Activated T-cell treated with anti-CD3 and anti-CD28 coated beads for 24 hours (primary cell): ENCODE measurements around the gene PLA2G2F.
"Not testable (repeated sequence)": the region's sequence is repeated elsewhere in the genome, so short reads cannot be mapped to it uniquely, and the experiment has no call there.

ENCODE experiments used
- DNase-seq: peaks from one replicate; pipeline ENCODE4 v3.0.0-alpha.2; 2020; ENCODE audit warnings: low read depth

The PLA2G2F gene

DNA sequence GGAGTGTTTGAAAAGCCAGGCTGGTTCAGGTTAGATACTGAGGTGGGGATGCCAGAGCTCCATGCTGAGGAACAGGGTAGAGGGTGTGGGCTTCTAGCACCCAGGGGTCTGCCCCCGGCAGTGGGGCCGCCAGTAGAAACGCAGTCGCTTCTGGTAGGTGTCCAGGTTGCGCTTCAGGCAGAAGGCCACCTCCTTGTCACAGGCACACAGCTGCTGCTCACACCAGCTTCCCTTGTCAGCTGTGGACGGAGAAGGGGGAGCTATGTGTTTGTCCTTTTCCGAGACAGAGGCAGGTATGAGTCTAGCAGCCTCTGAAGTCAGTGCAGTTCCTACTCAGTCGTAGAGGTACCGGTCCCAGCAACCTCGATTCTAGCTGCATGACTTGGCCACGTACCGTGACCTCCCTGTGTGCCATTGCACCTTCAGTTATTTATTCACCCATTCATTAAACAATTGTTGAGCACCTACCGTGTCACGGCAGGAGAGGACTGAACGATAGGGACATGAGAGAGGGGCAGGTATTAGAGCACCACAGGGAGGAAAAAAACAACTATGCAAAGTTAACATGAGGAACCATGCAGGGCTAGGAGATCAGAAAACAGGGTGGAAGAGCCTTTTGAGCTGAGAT, 25.0 kb upstream of the PLA2G2F start:
- no peak for DNase-seq

DNA sequence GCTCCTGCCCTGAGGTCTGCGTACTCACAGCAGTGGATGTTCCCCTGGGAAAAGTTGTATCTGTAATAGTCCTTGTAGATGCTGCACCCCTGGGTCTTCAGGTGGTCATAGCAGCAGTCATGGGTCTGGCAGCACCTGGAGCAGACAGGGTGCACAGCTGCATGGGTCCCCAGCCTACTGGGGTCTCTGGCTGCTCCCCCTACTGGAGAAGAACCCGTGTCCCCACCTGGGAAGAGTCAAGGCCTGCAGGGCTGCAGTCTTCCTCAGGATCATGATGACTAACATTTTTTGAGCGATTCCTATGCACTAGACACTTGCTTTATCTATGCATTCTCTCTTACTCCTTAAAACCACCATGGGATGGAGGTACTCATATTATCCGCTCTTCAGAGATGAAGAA, 23.6 kb upstream of the PLA2G2F start:
- DNase-seq, result no peak

- no peak for DNase-seq
These were observed 23.2 kb upstream of the PLA2G2F start for GRCh38 chr1:20115916-20116315.

- no peak for DNase-seq
These were observed 21.9 kb upstream of the PLA2G2F start for GRCh38 chr1:20117236-20117635.

DNA sequence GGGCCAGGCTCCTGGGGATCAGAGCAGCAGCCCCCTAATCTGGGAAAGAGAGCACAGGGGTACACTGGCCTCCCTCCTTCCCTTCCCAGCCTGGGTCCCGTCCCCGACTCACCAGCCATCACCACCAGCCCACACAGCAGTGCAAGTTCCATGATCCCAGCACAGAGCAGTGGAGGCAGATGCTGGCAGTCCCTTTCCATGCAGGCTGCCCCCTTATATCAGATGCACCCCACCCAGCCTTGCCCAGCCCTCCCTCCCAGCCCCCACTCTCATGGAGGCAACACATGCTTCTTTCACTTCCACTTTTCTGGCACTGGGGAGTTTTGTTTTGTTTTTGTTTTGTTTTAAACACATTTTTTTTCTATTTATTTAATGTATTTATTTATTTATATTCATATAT, 19.8 kb upstream of the PLA2G2F start, which contains the start of gene PLA2G2D:
TSS of gene PLA2G2D (minus strand) at position 190 of the 400 bp plus-strand sequence. CDS start at position 152, 38 bp downstream.
- DNase-seq, result no peak

- DNase-seq, result no peak
These were observed 18.3 kb upstream of the PLA2G2F start for GRCh38 chr1:20120796-20121195.

GRCh38 chr1:20123722-20124455, 15.2 kb upstream of the PLA2G2F start:
- DNase-seq, result no peak

- no peak for DNase-seq
These were observed 14.6 kb upstream of the PLA2G2F start for GRCh38 chr1:20124456-20125057.

DNA sequence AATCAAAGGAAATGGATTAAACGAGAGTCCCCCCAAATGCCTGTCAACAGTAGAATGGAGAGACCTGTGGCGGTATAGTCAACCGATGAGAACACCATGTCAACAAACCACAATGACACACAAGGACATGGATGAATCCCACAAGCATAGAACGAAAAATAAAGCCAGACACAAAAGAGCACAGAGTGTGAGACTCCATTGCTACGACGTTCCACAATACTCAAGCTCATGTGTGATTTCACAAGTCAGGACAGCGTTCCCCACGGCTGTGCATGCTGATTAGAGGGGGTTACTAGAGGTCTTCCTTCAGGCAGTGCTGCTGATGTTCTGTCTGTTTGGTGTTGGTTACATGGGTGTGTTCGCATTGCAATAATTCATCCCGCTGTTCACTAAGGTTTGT, 14.0 kb upstream of the PLA2G2F start:
- DNase-seq, result no peak

DNA sequence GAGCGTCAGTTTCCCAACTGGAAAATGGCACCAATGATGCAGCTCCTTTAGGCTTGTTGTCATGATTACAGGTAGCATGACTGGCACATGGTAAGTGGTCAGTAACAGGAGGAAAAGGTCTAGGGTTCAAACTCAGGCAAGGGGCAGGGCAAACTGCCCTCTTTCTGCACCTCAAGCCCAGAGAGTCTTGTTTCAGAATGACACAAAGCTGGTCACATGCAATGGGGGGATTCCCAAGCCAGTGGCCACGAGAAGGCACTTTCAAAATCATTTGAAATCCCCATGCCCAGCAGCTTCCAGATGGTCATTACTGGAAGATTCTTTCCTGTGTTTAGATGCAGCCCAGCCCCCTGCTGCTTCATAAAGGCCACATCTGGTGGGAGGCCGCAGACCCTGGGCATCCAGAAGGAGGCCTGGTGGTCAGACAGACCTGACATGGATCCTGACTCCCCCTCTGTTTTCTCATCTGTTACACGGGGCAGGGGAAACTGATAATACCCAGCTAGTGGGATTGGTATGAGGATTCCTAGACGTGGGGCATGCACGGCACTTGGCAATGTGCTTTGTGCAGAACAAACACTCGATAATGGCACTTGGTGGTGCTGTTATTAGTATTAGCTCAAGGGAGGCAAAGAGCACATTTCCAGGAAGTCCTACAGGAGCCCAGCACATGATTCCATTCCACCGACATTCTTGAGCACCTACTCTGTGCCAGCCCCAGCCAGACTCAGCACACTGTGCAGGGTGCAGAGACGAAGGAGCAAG, 12.9 kb upstream of the PLA2G2F start:
- DNase-seq, result no peak

GRCh38 chr1:20126806-20127440, 12.2 kb upstream of the PLA2G2F start:
- no peak for DNase-seq

- DNase-seq, result not testable (repeated sequence)
These were observed 8.6 kb upstream of the PLA2G2F start for GRCh38 chr1:20130518-20130917.

DNA sequence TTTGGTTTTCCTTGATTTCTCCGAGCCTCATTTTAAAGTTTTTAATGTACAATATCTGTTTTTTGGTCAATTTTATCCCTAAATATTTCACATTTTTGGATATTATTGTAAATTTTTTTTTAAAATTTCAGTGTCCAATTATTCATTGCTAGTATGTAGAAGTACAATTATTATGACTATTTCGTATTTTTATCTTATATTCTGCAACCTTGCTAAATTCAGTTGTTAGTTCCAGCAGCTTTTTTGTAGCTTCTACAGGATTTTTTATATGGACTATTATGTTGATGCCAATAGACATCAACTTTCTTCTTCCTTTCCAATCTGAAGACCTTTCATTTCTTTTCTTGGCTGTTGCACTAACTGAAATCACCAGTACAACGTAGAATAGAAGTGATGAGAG, 4.1 kb upstream of the PLA2G2F start:
- DNase-seq, result no peak

GRCh38 chr1:20136249-20136648, 2.9 kb upstream of the PLA2G2F start:
- no peak for DNase-seq

DNA sequence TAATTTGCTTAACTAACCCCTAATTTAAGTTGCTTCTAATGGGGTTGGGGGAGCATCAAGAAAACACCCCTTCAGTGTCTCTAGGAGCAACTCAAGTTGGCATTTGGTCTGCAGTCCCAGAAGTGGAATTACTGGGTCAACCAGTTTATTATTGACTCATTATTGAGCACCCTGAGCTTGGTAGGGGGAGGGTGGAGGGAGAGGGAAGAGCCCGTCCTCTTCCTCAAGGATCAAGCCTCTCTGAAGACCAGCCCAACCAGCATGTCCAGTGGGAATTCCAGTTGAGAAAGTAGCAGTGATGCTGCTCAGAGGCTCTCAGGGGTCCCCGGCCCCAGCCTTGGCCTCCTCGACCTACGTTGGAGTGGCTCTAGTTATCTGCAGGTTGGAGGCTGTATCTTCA, 2.1 kb upstream of the PLA2G2F start:
- no peak for DNase-seq

GRCh38 chr1:20137604-20138003, 1.5 kb upstream of the PLA2G2F start:
- DNase-seq, result no peak

DNA sequence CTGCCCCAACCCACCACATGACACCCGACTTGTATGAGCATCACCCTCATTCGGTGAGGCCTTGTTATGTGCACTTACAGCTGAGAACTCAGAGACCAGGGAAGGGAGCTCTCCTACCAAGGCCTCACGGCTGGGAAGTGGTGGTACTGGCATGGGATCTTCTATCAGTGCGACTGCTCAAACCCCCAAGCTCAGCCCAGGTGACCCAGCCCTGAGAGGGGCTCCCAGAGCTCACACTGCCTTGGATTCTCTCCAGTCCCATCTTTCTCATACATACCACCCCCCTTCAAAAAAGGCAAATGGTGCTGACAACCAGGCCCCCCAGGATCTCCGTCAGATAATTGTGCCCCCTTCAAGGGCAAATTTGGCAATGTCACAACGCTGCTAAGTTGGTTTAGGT, 777 bp upstream of the PLA2G2F start:
- no peak for DNase-seq

DNA sequence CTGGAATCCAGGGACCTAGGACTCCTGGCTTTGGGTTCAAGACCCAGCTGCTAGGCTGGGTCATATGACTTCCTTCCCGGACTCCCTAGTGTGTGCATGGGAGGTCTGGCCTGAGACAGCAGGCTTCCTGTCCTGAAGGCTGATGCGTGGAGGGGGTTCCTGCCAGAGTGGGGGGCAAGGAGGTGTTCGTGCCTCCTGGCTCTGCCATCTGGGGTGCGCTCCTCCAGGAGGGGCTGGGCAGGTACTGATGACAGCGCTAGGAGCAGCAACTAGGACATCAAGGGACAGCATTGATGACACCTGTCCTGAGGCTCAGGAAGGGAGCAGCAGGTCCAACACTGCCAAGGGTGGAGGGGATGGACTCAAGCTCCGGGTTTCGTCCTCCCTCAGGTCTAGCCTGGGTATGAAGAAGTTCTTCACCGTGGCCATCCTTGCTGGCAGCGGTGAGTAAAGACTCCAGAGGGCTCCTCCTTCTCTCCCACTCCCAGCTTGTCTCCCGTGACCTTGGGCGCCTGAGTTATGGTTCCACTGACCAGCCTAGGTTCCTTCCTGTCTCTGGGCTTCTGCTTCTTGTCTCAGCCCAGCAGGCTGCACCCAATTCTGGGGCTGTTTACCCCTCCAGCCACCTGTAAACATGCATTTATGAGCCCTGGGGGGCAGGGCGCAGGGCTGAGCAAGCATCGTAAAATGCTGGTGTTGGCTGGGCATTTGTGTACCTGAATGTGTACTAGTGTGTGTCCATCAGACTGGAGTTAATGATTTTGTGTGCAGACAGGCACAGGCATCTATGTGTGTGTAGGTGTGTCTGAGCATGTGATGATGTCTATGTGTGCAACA, 871 bp downstream of the PLA2G2F start:
- no peak for DNase-seq

DNA sequence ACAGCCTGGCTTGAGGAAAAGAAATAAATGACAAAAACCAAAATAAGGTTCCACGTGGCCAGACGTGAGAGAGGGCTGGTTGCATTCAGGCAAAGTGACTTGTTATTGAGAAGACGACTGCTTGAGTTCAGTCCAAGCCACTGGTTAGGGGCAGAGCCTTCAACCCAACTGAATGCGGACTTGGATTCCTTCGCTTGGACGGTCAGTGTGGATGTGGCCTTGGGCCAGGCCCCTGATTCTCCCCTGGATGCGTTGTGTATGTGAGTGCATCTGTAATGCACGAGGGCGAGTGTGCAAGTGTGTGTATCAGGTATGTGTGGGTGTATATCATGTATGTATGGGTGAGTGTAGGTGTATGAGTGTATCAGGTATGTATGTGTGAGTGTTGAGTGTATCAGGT, 1.9 kb downstream of the PLA2G2F start:
- no peak for DNase-seq

DNA sequence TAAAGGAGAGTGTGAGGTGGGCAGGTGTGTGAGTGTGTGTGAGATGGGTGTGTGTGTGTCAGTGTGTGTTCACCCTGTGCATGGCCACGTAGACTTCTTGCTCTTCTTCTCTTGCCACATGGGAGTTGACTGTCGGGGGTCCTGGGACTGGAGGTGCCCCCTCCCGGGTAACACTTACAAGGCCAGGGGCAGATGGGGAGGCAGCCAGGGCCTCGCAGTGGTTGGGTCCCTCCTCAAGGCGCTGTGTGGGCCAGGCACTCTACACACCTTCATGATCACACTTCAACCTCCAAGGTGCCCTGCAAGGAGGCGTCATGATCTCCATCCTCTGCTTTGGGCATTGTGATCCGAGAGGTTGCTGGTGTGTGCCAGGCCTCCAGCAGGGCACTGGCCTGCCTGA, 2.3 kb downstream of the PLA2G2F start:
- no peak for DNase-seq

DNA sequence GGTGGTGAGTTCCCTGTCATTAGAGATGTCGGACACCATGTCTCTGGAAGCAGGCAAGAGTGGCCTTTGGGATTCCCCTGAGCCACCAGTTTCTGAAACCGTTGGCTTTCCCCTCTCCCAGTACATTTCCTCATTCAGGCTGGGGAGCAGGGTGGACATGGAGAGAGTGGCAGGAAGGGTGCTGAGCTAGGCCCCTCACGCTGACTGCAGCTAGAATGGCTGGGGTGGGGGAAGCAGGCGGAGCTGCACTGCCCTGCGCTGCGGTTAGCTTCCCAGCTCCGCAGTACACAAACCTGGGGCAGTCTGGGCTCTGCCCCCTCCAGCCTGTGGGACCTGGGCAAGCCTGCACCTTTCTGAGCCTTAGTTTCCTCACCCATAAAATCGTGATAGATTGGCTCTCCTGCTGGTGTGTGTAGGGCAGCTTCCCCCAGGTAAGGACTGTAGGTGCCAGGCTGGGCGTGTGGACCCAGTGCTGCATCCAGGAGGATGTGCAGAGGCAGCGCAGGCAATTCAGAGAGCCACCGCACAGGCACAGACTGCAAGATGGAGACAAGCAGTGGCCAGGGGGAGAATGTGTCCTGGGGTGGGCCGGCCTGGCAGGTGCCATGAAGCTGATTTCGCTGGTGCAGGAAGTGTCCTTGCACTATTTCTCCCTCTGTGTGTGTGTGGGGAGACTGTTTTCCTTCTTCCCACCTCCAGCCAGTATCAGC, 3.0 kb downstream of the PLA2G2F start:
- DNase-seq, result no peak
